PC-9 (cell line): ENCODE results near the gene ZBTB24. TPM values are rescaled to one million over a fixed set of nuclear protein-coding genes. Genes with fewer than 3 reads are reported as not detected.
"Not testable (repeated sequence)": the region's sequence is repeated elsewhere in the genome, so short reads cannot be mapped to it uniquely, and the experiment has no call there.

Experiments used
- BruUV-seq: library from RNA; stranded (reverse); fragments of 400-500 nt; replicated peaks from 2 replicates; lab custom pipeline; 2021; lab: Mats Ljungman, UMichigan
- CTCF ChIA-PET: fragments of 300-600 bp; sonication (Branson Sonifier 250); formaldehyde crosslinking; loops from one replicate; lab custom pipeline; 2022; ENCODE audit warnings: antibody characterized with exemption; lab: Charles Lee
- POLR2A ChIA-PET: fragments of 300-600 bp; sonication (Branson Sonifier 250); formaldehyde crosslinking; loops from one replicate; lab custom pipeline; 2022; ENCODE audit warnings: antibody characterized with exemption; ENCODE audit not compliant: unreplicated experiment; lab: Charles Lee
- DNase-seq, 2 experiments: peaks; one replicate each; pipeline versions ENCODE4 v3.0.0 to v3.0.0-alpha.2; 2015 to 2022; ENCODE audit warnings: mixed read lengths in 1 of 2
- H2AFZ ChIP-seq: fragments of 200-600 bp; sonication (generic); 2 replicates; pipeline ENCODE4 v1.8.1; 2017; ENCODE audit warnings: antibody characterized with exemption
- H3F3A ChIP-seq: fragments of 200-600 bp; sonication (generic); 2 replicates; pipeline ENCODE4 v1.8.1; 2017; ENCODE audit warnings: antibody characterized with exemption, mild to moderate bottlenecking, low read depth; ENCODE audit not compliant: insufficient read depth
- H3K27ac ChIP-seq: fragments of 200-600 bp; sonication (generic); 2 replicates; pipeline ENCODE4 v1.6.1; 2016; ENCODE audit warnings: mixed run types
- H3K27me3 ChIP-seq: fragments of 200-600 bp; sonication (generic); 2 replicates; pipeline ENCODE4 v1.6.1; 2016; ENCODE audit warnings: low read depth, mixed run types; ENCODE audit not compliant: insufficient read depth
- H3K36me3 ChIP-seq: fragments of 200-600 bp; sonication (generic); 2 replicates; pipeline ENCODE4 v1.6.1; 2016; ENCODE audit warnings: low read depth, mixed run types
- H3K4me1 ChIP-seq: fragments of 200-600 bp; sonication (generic); replicated peaks from 2 replicates; pipeline ENCODE4 v1.6.1; 2016; ENCODE audit warnings: mixed run types; ENCODE audit not compliant: insufficient read depth
- H3K4me2 ChIP-seq: fragments of 200-600 bp; sonication (generic); 2 replicates; pipeline ENCODE4 v1.6.1; 2017; ENCODE audit warnings: mixed run types
- H3K4me3 ChIP-seq: fragments of 200-600 bp; sonication (generic); 2 replicates; pipeline ENCODE4 v1.6.1; 2016; ENCODE audit warnings: mixed run types
- H3K79me2 ChIP-seq: fragments of 200-600 bp; sonication (generic); 2 replicates; pipeline ENCODE4 v1.6.1; 2017; ENCODE audit warnings: low read depth, mixed run types
- H3K9me2 ChIP-seq: fragments of 200-600 bp; sonication (generic); 2 replicates; pipeline ENCODE4 v1.8.1; 2017; ENCODE audit warnings: mild to moderate bottlenecking; ENCODE audit not compliant: insufficient read depth
- H3K9me3 ChIP-seq: fragments of 200-600 bp; sonication (generic); 2 replicates; pipeline ENCODE4 v1.8.1; 2016; ENCODE audit warnings: low read depth; ENCODE audit not compliant: insufficient read depth
- H4K20me1 ChIP-seq: fragments of 200-600 bp; sonication (generic); 2 replicates; pipeline ENCODE4 v1.8.1; 2017; ENCODE audit not compliant: insufficient read depth
- EZH2 ChIP-seq: fragments of 200-600 bp; sonication (generic); IDR thresholded peaks from 2 replicates; pipeline ENCODE4 v1.8.0; 2017; ENCODE audit warnings: antibody characterized with exemption, low read depth
- intact Hi-C: fragments of 100-400 bp; cut with micrococcal nuclease; formaldehyde crosslinking; loops from one replicate; pipeline ENCODE4 v1.10.0; 2022; ENCODE audit not compliant: unreplicated experiment
- total RNA-seq: library from RNA; stranded (reverse); gene quantifications from 2 replicates; pipeline ENCODE4 v1.2.3, GENCODE V29; 2021
- TF ChIP-seq, protein P1 (sequence below): fragments of 200-600 bp; sonication (generic); conservative IDR thresholded peaks from 2 replicates; pipeline ENCODE4 v1.6.1; 2017; ENCODE audit warnings: mixed run types, antibody characterized with exemption, mild to moderate bottlenecking, moderate library complexity

Gene ZBTB24
- total RNA-seq, 1 experiment from 2014 or later = 7.2 TPM

DNA sequence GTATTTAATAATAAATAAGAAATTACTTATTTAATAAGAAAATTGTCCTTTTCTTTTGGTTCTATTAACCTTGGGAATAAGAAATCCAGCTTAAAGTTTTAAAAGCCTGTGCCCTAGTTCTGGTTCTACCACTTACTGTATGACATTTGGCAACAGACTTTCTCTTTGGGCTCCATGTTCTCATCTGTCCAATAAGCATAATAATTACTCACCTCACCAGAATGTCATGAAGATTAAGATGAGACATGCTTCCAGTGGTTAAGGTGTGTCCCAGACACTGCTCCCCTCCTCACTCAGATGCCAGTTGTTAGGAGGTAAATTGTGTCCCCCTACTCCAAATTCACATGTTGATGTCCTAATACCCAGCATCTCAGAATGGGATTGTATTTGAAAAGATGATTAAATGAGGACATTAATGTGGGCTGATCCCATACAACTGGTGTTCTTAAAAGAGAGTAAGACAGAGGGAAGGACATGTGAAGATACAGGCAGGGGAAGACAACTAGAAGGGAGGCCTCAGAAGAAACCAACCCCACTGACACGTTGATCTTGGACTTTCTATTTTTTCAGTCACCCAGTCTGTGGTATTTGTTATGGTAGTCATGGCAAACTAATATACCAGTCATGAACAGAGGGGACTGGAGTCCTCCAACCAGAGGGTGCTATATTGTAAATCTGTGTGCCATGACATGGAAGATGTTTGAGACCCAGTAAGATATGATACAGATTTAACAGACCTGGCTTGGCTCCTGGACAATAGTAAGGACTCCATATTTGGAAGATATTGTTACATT, 21.1 kb downstream of the ZBTB24 start:
- H3K4me1 ChIP-seq = no peaks in the 10 kb centered on the region
- no peak overlapping the region for H2AFZ ChIP-seq
- ChIA-PET POLR2A (interaction anchor here (0.6 kb wide), 1 partner anchor 355 kb away, joined by 4 read pairs; no protein-coding TSS in a partner anchor), CTCF (no interaction called here)
- H3K27ac ChIP-seq = no peak overlapping the region
- intact Hi-C loops = no loop called here
- BruUV-seq = no TSS peak
- H3K79me2 ChIP-seq = no peaks in the 10 kb centered on the region
- H3K36me3 ChIP-seq = peaks cover 39% of the 10 kb centered on the region
- H3K9me2 ChIP-seq = no peaks in the 10 kb centered on the region
- no peak overlapping the region for H3K4me3 ChIP-seq
- H4K20me1 ChIP-seq = peaks cover 10% of the 10 kb centered on the region
- no peak for DNase-seq
- H3K9me3 ChIP-seq = no peaks in the 10 kb centered on the region
- H3F3A ChIP-seq = peaks cover 24% of the 10 kb centered on the region; the same call in 1 of the 2 replicates
- H3K4me2 ChIP-seq = no peak overlapping the region
- TF ChIP-seq, protein P1, sequence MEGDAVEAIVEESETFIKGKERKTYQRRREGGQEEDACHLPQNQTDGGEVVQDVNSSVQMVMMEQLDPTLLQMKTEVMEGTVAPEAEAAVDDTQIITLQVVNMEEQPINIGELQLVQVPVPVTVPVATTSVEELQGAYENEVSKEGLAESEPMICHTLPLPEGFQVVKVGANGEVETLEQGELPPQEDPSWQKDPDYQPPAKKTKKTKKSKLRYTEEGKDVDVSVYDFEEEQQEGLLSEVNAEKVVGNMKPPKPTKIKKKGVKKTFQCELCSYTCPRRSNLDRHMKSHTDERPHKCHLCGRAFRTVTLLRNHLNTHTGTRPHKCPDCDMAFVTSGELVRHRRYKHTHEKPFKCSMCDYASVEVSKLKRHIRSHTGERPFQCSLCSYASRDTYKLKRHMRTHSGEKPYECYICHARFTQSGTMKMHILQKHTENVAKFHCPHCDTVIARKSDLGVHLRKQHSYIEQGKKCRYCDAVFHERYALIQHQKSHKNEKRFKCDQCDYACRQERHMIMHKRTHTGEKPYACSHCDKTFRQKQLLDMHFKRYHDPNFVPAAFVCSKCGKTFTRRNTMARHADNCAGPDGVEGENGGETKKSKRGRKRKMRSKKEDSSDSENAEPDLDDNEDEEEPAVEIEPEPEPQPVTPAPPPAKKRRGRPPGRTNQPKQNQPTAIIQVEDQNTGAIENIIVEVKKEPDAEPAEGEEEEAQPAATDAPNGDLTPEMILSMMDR = no peak
- no peak for TF ChIP-seq EZH2
- H3K27me3 ChIP-seq = no peaks in the 10 kb centered on the region

DNA sequence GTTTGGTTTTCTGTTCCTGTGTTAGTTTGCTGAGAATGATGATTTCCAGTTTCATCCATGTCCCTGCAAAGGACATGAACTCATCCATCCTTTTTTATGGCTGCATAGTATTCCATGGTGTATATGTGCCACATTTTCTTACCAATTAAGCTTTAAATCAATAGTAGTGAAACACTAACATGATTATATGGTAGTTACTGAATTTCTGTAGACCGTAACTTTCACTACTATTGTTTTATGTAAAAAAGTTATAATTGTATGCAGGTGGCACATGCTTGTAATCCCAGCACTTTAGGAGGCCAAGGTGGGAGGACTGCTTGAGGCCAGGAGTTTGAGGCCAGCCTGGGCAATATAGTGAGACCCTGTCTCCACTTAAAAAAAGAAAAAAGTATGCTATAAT, 21.8 kb downstream of the ZBTB24 start:
- Histone ChIP-seq H3K36me3 (peaks cover 34% of the 10 kb centered on the region), H3F3A (peaks cover 31% of the 10 kb centered on the region; the same call in 1 of the 2 replicates)
- CTCF ChIA-PET, H3K9me2 ChIP-seq, H3K4me2 ChIP-seq, H3K79me2 ChIP-seq, intact Hi-C loops, H3K4me1 ChIP-seq, H2AFZ ChIP-seq, DNase-seq, BruUV-seq, H4K20me1 ChIP-seq, H3K27ac ChIP-seq, H3K27me3 ChIP-seq, H3K9me3 ChIP-seq, H3K4me3 ChIP-seq: not testable (repeated sequence)
- POLR2A ChIA-PET = interaction anchor here (0.6 kb wide), 1 partner anchor 355 kb away, joined by 4 read pairs; no protein-coding TSS in a partner anchor

DNA sequence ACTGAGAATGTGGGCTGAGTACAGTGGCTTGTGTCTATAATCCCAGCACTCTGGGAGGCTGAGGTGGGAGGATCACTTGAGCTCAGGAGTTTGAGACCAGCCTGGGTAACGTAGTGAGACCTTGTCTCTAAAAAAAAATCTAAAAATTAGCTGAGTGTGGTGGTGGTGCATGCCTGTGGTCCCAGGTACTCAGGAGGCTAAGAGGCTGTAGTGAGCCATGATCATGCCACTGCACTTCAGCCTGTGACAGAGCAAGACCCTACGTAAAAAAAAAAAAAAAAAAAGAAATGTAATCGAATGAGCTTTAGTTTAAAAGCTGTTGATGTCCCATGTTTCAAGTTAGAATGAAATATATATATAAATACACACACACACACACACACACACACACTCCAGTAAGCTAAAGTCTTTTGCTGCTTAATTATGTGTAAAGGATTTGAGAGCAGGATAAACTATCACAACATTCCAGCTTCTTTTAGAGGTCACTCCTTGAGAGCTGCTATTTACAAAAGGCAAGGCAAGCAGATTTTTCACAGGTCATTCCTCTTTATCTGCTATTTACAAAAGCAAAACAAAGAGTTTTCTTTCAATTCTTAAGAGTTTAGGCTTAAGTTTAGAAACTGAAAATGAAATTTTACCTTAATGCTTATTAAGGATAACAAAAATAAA, 22.7 kb downstream of the ZBTB24 start:
- POLR2A ChIA-PET = interaction anchor here (0.6 to 0.7 kb wide), 2 partner anchors 89 to 365 kb away, joined by 6 to 13 read pairs; partner anchors contain the start of gene CEP57L1
- Histone ChIP-seq H3K79me2 (no peaks in the 10 kb centered on the region), H4K20me1 (peaks cover 10% of the 10 kb centered on the region), H3F3A (peaks cover 31% of the 10 kb centered on the region; the same call in 1 of the 2 replicates), H2AFZ (no peak overlapping the region), H3K4me2 (no peak overlapping the region), H3K9me3 (no peaks in the 10 kb centered on the region), H3K27ac (no peak overlapping the region), H3K9me2 (no peaks in the 10 kb centered on the region), H3K27me3 (no peaks in the 10 kb centered on the region), H3K4me1 (no peaks in the 10 kb centered on the region), H3K36me3 (peaks cover 25% of the 10 kb centered on the region), H3K4me3 (no peak overlapping the region)
- TF ChIP-seq EZH2 = no peak
- TF ChIP-seq, protein P1 = no peak
- CTCF ChIA-PET = interaction anchor here (0.6 kb wide), 1 partner anchor 584 kb away, joined by 5 read pairs; no protein-coding TSS in a partner anchor
- intact Hi-C loops = no loop called here
- DNase-seq = no peak
- BruUV-seq = no TSS peak
